Prostate gland (tissue), 2 donors: ENCODE results near the gene C19orf85.

Experiments used
- POLR2A ChIP-seq: fragments of 450-650 bp; IDR thresholded peaks from one replicate; pipeline ENCODE4 v1.6.1; 2016; ENCODE audit warnings: antibody characterized with exemption, mild to moderate bottlenecking
- POLR2AphosphoS5 ChIP-seq: sonication (generic); formaldehyde crosslinking; IDR thresholded peaks from one replicate; pipeline ENCODE4 v1.6.1; 2017; ENCODE audit warnings: antibody characterized with exemption
- TF ChIP-seq, protein P1 (sequence below), 4 experiments: fragments of 200-600 bp in 2 of 4; fragments of 450-650 bp in 2 of 4; sonication (generic) in 2 of 4; IDR thresholded peaks; 1 replicate in 3 of 4; 2 replicates in 1 of 4; pipeline ENCODE4 v1.5.1; 2016 to 2019; ENCODE audit warnings: antibody characterized with exemption in 4 of 4, mild to moderate bottlenecking in 2 of 4, moderate library complexity in 2 of 4

DNA sequence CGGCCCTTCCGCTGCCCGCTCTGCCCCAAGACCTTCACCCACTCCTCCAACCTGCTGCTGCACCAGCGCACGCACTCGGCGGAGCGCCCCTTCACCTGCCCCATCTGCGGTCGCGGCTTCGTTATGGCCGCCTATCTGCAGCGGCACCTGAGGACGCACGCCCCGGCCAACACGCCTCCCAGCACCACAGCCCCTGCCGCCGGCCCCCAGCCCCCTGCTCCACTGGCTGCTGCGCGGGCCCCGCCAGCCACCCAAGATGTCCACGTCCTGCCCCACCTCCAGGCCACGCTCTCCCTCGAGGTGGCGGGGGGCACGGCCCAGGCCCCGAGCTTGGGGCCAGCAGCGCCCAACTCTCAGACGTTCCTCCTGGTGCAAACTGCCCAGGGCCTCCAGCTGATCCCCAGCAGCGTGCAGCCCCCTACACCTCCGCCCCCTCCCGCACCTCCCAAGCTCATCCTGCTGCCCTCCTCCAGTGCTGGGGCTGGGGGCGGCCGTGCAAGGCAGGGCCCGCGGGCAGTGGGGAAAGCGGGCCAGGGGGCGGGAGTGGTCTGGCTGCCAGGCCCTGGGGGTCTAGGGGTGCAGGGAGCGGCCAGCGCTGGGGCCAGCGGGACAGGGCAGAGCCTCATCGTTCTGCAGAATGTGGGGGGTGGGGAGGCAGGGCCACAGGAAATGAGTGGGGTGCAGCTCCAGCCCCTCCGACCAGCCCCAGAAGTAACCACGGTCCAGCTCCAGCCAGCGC lies 18.6 kb upstream of the C19orf85 start:
- TF ChIP-seq, protein P1, sequence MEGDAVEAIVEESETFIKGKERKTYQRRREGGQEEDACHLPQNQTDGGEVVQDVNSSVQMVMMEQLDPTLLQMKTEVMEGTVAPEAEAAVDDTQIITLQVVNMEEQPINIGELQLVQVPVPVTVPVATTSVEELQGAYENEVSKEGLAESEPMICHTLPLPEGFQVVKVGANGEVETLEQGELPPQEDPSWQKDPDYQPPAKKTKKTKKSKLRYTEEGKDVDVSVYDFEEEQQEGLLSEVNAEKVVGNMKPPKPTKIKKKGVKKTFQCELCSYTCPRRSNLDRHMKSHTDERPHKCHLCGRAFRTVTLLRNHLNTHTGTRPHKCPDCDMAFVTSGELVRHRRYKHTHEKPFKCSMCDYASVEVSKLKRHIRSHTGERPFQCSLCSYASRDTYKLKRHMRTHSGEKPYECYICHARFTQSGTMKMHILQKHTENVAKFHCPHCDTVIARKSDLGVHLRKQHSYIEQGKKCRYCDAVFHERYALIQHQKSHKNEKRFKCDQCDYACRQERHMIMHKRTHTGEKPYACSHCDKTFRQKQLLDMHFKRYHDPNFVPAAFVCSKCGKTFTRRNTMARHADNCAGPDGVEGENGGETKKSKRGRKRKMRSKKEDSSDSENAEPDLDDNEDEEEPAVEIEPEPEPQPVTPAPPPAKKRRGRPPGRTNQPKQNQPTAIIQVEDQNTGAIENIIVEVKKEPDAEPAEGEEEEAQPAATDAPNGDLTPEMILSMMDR (IDR thresholded peaks at IDR 0.05), result no peak
- TF ChIP-seq POLR2AphosphoS5, result no peak
- TF ChIP-seq POLR2A, result no peak
